ENCODE results near the gene RIMS3. TPM values are rescaled to one million over a fixed set of nuclear protein-coding genes. Genes with fewer than 3 reads are reported as not detected.

RIMS3 gene
- total RNA-seq, 4 donors from 2014 or later = 2.8 to 8.2 (median 4.8) TPM

GRCh38 chr1:40710581-40711315 is 45.3 kb upstream of the RIMS3 start:
- no peak for DNase-seq (ENCODE audit: low spot score in 2 of 2)
- TF ChIP-seq POLR2AphosphoS5 (IDR thresholded peaks at IDR 0.05) = no peak
- TF ChIP-seq EP300 (IDR thresholded peaks at IDR 0.05) = no peak
- no peak for TF ChIP-seq POLR2A (IDR thresholded peaks at IDR 0.05)
- TF ChIP-seq, protein P1, sequence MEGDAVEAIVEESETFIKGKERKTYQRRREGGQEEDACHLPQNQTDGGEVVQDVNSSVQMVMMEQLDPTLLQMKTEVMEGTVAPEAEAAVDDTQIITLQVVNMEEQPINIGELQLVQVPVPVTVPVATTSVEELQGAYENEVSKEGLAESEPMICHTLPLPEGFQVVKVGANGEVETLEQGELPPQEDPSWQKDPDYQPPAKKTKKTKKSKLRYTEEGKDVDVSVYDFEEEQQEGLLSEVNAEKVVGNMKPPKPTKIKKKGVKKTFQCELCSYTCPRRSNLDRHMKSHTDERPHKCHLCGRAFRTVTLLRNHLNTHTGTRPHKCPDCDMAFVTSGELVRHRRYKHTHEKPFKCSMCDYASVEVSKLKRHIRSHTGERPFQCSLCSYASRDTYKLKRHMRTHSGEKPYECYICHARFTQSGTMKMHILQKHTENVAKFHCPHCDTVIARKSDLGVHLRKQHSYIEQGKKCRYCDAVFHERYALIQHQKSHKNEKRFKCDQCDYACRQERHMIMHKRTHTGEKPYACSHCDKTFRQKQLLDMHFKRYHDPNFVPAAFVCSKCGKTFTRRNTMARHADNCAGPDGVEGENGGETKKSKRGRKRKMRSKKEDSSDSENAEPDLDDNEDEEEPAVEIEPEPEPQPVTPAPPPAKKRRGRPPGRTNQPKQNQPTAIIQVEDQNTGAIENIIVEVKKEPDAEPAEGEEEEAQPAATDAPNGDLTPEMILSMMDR (IDR thresholded peaks at IDR 0.05) = no peak
- 12% methylated on average over 7 of the region's 7 CpGs for WGBS
- Histone ChIP-seq H3K9me3 (no peaks in the 10 kb centered on the region), H3K4me3 (peak overlapping the region; percentile 48), H3K27ac (peak overlapping the region; percentile 72), H3K36me3 (no peaks in the 10 kb centered on the region), H3K4me1 (peaks cover 61% of the 10 kb centered on the region), H3K27me3 (no peaks in the 10 kb centered on the region)

- 11% methylated on average over 3 of the region's 3 CpGs for WGBS
- Histone ChIP-seq H3K4me1 (peaks cover 67% of the 10 kb centered on the region), H3K9me3 (no peaks in the 10 kb centered on the region), H3K27me3 (no peaks in the 10 kb centered on the region), H3K4me3 (peak overlapping the region; percentile 48), H3K36me3 (no peaks in the 10 kb centered on the region), H3K27ac (peak overlapping the region; percentile 72)
- TF ChIP-seq EP300 (IDR thresholded peaks at IDR 0.05) (no peak), POLR2AphosphoS5 (IDR thresholded peaks at IDR 0.05) (no peak), POLR2A (IDR thresholded peaks at IDR 0.05) (no peak)
- TF ChIP-seq, protein P1 (IDR thresholded peaks at IDR 0.05) = no peak
- no peak for DNase-seq (ENCODE audit: low spot score in 2 of 2)
These were observed 44.4 kb upstream of the RIMS3 start for GRCh38 chr1:40709802-40710278.

DNA sequence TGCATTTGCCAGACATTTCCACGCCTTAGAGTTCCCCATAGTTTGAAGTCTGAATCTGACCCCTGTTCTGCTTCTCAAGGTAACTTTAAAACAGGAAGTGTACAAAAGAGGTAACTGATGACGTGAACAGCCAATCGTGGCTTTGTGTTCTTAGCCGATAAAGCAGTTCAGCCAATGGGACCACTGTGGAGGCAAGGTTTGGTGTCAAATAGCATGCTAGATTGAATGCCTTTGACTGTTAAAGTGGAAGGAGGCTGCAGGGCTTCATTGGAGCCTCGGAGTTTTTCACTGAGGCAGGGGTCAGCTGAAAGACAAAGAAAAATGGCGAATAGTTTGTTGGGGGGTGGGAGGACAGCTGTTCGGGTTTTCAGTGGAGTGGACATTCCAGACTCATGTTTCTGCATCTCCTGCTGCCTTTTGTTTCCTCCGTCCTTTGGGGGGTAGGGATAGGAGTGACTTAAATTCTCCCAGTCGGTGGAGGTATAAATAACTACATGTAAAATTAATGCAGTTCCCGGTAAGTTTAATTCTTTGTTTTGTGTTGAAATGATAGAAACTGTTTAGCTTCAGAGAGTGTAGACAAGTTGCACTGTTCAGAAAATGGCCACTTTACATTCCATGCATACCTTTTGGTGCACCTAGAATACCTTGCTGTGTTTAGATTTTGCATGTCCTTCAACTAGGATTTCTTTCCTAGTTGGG is 43.8 kb upstream of the RIMS3 start:
- peaks cover 71% of the 10 kb centered on the region for H3K4me1 ChIP-seq
- DNase-seq (ENCODE audit: low spot score in 2 of 2) = peak; percentile 82 to 88
- H3K27me3 ChIP-seq = no peaks in the 10 kb centered on the region
- 2% methylated on average over 10 of the region's 10 CpGs for WGBS
- H3K4me3 ChIP-seq = peak overlapping the region; percentile 48
- TF ChIP-seq, protein P1 (IDR thresholded peaks at IDR 0.05) = no peak
- TF ChIP-seq EP300 (IDR thresholded peaks at IDR 0.05) = no peak
- no peak for TF ChIP-seq POLR2A (IDR thresholded peaks at IDR 0.05)
- no peak for TF ChIP-seq POLR2AphosphoS5 (IDR thresholded peaks at IDR 0.05)
- no peaks in the 10 kb centered on the region for H3K36me3 ChIP-seq
- no peaks in the 10 kb centered on the region for H3K9me3 ChIP-seq
- peak overlapping the region; percentile 72 for H3K27ac ChIP-seq

DNA sequence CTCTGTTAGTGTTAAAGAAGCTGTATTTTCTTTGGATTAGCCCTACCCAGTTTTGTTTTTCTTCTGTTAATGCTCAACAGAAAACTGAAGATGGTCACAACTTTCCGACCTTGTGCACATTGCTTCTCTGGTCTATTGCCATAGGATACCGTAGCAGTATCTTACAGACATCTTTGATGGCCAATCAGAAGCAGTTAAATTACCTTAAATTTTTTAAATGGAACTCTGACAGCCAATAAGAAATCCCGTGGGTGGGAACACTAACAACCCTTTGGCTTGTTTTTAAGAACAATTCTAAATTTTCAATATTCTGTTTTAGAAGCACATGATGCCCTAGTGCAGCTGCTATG is 43.2 kb upstream of the RIMS3 start:
- H3K4me1 ChIP-seq = peaks cover 71% of the 10 kb centered on the region

More for the DNA sequence above, 43.2 kb upstream of the RIMS3 start:
- no peaks in the 10 kb centered on the region for H3K36me3 ChIP-seq
- DNase-seq (ENCODE audit: low spot score in 2 of 2) = no peak
- TF ChIP-seq EP300 (IDR thresholded peaks at IDR 0.05) (no peak), POLR2A (IDR thresholded peaks at IDR 0.05) (no peak), POLR2AphosphoS5 (IDR thresholded peaks at IDR 0.05) (no peak)
- TF ChIP-seq, protein P1 (IDR thresholded peaks at IDR 0.05) = no peak
- H3K27ac ChIP-seq = peak overlapping the region; percentile 72
- WGBS = 3% methylated on average over 3 of the region's 3 CpGs
- H3K27me3 ChIP-seq = no peaks in the 10 kb centered on the region
- H3K4me3 ChIP-seq = peak overlapping the region; percentile 48
- no peaks in the 10 kb centered on the region for H3K9me3 ChIP-seq
